GM20431 (cell line): ENCODE data around the gene LPAR2.
"Not testable (repeated sequence)": the region's sequence is repeated elsewhere in the genome, so short reads cannot be mapped to it uniquely, and the experiment has no call there.

Experiments used
- in situ Hi-C: fragments of 300-500 bp; cut with MseI, MboI; formaldehyde crosslinking; loops from one replicate; pipeline ENCODE4 v1.15.0; 2020; ENCODE audit warnings: low sequenced_read_pairs; ENCODE audit not compliant: unreplicated experiment

LPAR2 gene

GRCh38 chr19:19627621-19628500 lies at the start of gene LPAR2:
TSS of gene LPAR2 (minus strand) at chr19:19628220. CDS start at chr19:19627275, 945 bp downstream.
- in situ Hi-C loops: loop anchor here (25.0 kb wide), 1 partner anchor 91 kb away; the partner anchor contains the start of genes CILP2 and YJEFN3

GRCh38 chr19:19677579-19677978 lies 49.6 kb upstream of the LPAR2 start:
- in situ Hi-C loops: no loop called here

DNA sequence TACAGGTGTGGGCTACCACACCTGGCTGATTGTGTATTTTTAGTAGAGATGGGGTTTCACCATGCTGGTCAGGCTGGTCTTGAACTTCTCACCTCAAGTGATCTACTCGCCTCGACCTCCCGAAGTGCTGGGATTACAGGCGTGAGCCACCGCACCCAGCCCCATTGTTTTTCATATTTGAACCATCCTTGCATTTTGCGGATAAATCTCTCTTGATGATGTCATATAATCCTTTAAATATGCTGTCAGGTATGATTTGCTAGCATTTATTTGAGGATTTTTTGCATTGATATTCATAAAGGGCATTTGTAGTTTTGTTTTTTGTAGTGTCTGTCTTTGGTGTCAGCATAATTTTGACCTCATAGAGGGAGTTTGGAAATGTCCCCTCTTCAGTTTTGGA lies 46.3 kb upstream of the LPAR2 start:
- in situ Hi-C loops: no loop called here

DNA sequence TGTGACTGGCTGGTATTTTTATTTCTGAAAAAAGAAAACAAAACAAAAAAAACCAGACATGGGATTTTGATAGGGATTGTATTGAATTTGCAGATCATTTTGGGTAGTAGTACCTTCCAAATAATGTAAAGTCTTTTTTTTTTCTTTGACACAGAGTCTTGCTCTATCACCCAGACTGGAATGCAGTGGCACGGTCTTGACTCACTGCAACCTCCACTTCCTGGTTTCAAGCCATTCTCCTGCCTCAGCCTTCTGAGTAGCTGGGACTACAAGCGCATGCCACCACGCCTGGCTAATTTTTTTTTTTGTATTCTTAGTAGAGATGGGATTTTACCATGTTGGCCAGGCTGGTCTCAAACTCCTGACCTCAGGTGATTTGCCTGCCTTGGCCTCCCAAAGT lies 44.8 kb upstream of the LPAR2 start:
- in situ Hi-C loops: no loop called here

GRCh38 chr19:19670070-19670551 lies 42.1 kb upstream of the LPAR2 start:
- in situ Hi-C loops: no loop called here

GRCh38 chr19:19668230-19669012 lies 40.4 kb upstream of the LPAR2 start, which contains the start of gene ZNF101:
TSS of gene ZNF101 (plus strand) at chr19:19668839. CDS start at chr19:19668964, 125 bp downstream.
- in situ Hi-C loops: no loop called here

- in situ Hi-C loops: not testable (repeated sequence)
Observed at GRCh38 chr19:19665420-19665948, 37.5 kb upstream of the LPAR2 start.

DNA sequence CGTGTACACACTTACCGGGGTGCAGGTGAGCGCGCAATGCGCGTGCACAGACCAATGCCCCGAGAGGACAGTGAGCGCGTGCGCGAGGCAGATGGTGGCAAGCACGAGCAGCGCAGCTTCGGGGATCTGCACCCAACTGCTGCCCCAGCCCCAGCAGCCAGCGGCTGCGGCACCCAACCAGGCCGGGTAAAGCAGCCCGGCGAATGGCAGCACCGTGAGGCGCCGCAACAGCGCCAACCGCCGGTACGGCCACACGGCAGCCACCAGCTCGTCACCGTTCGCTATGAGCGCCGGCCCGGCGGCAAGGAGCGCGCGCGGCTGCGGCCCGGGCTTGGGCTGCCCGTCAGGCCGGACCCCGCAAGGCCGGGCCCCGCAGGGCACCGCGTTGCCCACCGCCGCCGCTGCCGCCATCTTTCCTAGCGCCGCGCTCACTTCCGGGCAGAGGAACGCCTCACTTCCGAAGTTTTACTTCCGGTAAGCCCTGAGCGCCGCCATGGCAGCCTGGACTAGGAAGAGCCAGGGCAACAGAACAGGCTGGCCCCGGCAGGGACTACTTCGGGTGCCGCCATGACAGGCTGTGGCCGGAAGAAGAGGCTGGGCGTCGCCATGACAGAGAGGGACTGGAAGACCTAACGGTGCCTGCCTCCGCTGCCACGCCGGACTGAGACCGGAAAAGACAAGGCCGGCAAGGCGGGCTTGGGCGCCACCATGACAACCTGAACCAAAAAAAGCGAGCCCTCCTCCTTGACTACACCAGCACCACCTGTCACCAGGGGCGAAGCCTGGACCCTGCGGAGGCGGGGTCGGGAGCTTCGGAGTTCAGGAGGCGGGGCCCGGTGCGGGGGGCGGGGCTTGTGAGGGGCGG lies 35.5 kb upstream of the LPAR2 start, which contains the start of gene ATP13A1:
TSS of gene ATP13A1 (minus strand) at position 421 of the 865 bp plus-strand sequence. CDS start at position 411, 10 bp downstream.
- in situ Hi-C loops: no loop called here

GRCh38 chr19:19662871-19663255 lies 34.8 kb upstream of the LPAR2 start:
- in situ Hi-C loops: no loop called here

DNA sequence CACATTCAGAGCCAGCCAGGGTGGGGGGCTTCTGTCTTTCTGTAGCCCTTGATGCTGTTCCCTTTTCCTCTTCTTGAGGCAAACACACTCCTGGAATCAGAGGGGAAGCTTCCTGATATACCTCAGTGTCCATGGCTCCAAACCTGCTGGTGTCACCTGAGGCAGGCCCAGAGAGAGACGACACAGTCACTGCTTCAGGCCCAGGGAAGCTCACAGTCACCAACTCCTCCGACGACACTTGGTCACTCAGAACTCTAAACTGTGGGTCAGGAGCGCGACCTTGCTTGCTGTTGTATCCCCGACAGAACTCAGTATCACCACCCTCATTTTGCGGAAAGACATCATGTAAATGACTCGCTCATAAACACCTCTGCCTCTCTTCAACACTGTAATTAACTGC lies 34.3 kb upstream of the LPAR2 start:
- in situ Hi-C loops: no loop called here

DNA sequence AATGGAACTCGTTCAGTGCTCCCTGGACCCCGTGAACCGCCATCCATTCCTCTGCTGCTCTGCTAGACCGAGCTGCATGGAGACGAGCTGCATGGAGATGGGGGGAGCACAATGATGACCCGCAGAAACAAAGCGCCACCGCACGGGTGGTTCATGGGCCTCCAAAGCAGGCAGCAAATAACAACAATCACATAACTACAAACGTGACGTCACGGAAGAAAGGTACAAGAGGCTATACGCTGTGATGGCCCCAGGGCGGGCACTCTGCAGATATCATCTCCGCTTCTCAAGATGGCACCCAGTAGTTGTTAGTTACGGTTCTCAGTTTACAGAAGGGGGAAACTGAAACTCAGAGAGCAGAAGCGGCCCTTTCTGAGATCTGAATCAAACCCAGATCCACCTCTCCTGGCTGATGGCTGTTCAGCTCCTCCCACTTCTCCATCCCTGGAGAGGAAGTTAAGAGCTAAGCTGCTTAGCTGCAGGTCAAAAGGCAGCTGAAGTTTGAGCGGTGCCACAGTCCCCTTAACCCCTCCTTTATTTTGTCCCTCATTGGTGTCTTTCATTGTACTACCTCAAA lies 33.7 kb upstream of the LPAR2 start:
- in situ Hi-C loops: no loop called here

DNA sequence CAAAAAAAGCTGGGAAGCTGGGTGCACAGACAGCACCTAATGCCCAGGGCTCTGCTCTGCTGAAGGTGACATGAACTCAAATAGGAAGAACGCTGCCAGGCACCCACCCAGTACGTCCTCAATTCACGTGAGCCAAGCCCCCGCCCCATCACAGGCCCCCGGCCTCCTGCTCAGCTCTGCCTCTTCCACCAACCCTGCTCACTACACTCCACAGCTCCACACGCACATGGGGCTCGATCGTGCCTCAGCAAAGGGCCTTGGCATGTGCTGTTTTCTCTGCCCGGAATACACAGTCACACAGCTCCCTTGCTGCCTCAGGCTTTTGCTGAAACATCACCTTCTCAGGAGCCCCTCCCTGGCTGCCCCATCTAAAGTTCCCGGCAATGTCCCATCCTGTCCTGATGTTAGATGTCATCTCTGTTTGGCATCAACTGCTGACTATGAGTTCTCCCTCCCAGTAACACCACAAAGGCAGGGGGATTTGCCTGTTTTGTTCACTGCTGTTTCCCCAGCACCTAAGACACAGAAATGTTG lies 33.2 kb upstream of the LPAR2 start:
- in situ Hi-C loops: no loop called here

- in situ Hi-C loops: no loop called here
Observed at GRCh38 chr19:19659646-19660245, 31.7 kb upstream of the LPAR2 start.

DNA sequence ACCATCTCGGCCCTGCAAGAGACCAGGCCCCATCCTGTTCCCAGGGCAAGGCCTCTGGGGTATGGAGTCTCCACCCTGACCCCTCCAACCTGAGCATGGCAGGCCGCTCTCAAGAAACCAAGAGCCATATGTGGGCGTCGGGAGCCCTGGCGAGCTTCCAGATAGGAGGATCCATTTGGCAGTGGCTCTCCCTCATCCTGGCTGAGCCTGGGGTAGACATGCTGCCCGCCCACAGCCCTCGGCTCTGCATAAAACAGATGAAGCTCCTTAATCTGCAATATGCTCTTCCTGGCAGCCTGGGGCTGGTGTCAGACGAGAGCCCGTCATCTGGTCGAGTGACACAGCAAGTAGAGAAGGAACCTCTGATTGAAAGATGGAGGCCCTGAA lies 29.4 kb upstream of the LPAR2 start:
- in situ Hi-C loops: no loop called here

- in situ Hi-C loops: no loop called here
Observed at GRCh38 chr19:19656451-19657396, 28.7 kb upstream of the LPAR2 start.

DNA sequence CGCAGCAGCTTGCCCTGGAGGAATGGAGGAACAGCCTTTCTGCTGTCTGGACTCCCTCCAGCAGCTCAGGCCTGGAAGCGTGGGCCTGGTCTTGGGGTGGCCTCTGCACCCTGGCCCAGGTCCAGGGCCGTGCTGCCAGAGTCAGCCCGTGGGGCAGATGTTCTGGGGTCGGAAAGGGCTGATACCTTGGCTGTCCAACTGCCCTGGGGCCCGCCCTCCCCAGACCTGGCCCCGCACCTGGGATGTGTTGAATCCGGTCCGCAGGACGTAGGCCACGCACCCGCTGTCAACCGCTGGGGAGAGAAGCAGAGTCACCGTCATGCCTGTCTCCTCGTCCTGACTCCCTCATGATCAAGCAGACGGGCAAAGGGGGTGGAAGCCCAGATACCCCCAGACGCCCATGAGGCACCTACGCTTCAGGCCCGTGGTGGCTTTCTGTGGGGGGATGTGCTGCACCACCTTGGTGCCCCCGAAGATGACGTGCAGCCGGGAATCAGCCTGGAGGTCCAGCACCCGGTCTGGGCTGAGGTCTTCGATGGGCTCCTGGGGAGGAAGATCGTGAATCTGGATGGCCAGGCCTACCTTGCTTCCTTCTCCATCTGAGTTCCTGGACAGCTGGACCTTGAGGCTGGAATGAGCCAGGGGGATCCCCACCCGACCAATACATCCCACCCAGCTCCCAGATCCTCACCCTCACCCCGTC lies 27.8 kb upstream of the LPAR2 start:
- in situ Hi-C loops: no loop called here

- in situ Hi-C loops: no loop called here
Observed at GRCh38 chr19:19655051-19655594, 27.1 kb upstream of the LPAR2 start.
